Astrocyte of the spinal cord (primary cell): ENCODE results near the gene TAX1BP1.

ENCODE experiments used
- DNase-seq: peaks from one replicate; pipeline ENCODE4 v3.0.0; 2011; ENCODE audit warnings: low read depth, low spot score
- H3K4me3 ChIP-seq: 2 replicates; pipeline ENCODE4 v1.5.1; 2011; ENCODE audit warnings: low read depth, mild to moderate bottlenecking, low read length, moderate library complexity
- in situ Hi-C: cut with HindIII; loops from 2 replicates; pipeline ENCODE4 v1.10.0; 2017; ENCODE audit warnings: low sequenced_read_pairs
- TF ChIP-seq, protein P1 (sequence below): IDR thresholded peaks from 2 replicates; pipeline ENCODE4 v1.5.1; 2012; ENCODE audit warnings: low read depth, mild to moderate bottlenecking, low read length, inconsistent platforms

The TAX1BP1 gene

DNA sequence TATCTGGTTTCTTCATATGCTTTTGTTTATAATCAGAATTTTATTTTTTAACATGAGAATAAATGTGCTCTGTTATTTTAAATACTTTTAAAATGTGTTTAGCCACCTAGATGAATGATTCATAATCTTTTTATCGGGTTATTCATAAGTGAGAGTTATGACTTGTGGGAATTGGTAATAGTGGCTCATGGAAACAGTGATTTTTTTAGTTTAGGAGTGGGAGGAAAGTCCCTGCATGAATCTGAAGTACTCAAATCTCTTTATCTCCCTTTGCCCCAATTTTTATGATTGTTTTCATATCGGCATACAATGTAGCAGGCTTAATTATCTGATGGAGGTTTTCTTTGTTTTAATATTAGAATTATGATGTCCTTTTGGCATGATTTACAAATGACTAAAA is 42.9 kb downstream of the TAX1BP1 start:
- TF ChIP-seq, protein P1, sequence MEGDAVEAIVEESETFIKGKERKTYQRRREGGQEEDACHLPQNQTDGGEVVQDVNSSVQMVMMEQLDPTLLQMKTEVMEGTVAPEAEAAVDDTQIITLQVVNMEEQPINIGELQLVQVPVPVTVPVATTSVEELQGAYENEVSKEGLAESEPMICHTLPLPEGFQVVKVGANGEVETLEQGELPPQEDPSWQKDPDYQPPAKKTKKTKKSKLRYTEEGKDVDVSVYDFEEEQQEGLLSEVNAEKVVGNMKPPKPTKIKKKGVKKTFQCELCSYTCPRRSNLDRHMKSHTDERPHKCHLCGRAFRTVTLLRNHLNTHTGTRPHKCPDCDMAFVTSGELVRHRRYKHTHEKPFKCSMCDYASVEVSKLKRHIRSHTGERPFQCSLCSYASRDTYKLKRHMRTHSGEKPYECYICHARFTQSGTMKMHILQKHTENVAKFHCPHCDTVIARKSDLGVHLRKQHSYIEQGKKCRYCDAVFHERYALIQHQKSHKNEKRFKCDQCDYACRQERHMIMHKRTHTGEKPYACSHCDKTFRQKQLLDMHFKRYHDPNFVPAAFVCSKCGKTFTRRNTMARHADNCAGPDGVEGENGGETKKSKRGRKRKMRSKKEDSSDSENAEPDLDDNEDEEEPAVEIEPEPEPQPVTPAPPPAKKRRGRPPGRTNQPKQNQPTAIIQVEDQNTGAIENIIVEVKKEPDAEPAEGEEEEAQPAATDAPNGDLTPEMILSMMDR, result no peak
- DNase-seq, result no peak
- in situ Hi-C loops, result no loop called here
- no peak overlapping the region for H3K4me3 ChIP-seq

DNA sequence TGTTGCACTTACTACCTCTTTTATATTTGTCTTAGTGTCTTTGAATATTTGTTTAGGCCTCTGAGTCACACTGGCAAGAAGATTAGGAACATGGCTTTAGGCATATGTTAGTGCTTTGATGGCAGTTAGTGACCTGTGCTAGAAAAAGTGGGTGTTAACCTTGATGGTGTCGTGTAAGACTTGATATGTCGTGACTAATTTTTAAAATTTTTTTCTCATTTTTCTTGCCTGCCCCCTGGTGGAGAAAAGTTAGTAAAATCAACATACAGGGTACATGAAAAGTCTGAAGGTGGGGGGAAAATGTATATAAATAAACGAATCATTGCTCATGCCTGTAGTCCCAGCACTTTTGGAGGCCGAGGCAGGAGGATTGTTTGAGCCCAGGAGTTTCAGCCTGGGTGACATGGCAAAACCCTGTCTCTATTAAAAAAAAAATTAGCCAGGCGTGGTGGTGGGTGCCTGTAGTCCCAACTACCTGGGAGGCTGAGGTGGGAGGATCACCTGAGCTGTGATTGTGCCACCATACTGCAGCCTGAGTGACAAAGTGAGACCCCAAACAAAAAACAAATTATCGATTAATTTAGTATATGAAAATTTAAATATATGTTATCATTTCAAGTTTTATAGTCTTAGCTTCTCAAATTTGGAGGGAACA is 44.6 kb downstream of the TAX1BP1 start:
- in situ Hi-C loops, result no loop called here
- no peak overlapping the region for H3K4me3 ChIP-seq
- TF ChIP-seq, protein P1, result peak; percentile 62
- peak; percentile 69 for DNase-seq

DNA sequence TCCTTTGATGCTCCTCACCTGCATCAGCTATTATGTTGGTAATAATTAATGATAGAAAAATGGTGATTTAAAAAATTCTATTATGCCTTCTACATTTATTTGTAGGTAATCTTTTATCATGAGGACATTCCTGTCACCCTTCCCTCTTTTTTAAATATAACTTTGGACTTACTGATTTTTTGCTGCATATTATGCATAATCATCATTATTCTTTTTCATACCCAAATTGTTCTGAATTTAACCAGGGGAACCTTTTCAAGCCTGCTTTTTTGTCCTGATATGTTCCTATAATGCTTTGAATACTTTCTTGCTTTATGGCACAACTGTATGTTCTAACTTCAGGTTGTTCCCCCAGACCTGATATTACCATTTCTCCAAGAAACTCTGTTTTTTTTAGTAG is 48.5 kb downstream of the TAX1BP1 start:
- in situ Hi-C loops, result no loop called here
- TF ChIP-seq, protein P1, result no peak
- no peak for DNase-seq
- no peak overlapping the region for H3K4me3 ChIP-seq

DNA sequence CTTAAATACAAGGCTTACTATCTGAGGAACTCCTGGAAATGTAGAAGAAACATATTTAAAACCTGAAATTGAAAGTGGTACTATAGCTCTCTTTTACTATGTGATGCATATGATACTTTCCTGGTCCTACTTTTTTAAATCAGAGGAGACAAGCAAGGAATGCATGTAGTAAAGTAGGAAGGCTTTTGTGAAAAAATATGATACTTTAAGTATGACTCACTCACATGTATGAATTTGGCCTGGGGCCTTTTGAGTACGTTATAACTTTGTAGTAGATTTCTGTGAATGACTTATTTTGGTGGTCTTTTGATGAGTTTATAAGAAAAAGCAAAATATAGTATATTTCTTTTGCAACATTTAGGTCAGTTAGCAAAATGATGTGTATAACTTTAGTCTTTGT is 53.8 kb downstream of the TAX1BP1 start:
- TF ChIP-seq, protein P1, result no peak
- peak; percentile 29 for DNase-seq
- no peak overlapping the region for H3K4me3 ChIP-seq
- in situ Hi-C loops, result no loop called here

DNA sequence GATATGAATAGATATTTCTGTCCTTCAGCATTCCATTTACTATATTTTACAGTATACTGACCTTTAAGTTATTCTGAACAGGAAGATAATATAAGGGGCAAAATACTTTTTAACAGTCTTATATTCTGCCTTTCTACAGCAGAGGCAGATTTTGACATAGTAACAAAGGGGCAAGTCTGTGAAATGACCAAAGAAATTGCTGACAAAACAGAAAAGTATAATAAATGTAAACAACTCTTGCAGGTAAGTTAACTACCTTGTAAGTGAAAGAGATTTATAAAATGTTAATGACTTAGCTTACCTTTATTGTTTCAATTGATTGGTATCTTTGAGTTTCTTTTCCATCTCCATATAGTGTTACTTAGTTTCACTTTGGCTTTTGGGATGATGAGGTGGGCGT is 56.0 kb downstream of the TAX1BP1 start:
- no peak for DNase-seq
- in situ Hi-C loops, result no loop called here
- TF ChIP-seq, protein P1, result no peak

DNA sequence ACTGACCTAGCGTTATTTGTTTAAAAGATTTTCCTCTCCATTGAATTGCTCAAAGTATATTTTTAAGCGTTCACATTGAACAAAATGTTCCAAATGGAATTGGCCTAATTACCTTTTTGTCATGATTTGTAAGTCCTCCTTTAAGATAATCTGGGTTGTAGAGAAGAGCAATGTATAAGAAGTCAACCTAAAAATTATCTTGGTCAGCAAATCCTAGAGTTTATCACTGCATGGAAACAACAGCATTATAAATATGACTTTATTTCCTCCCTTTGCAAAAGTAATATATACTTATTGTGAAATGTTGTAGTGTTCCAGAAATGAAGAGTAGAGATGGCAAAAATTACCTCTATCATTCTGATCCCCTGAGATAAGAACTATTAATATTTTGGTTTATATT is 59.2 kb downstream of the TAX1BP1 start:
- no peak overlapping the region for H3K4me3 ChIP-seq
- TF ChIP-seq, protein P1, result no peak
- in situ Hi-C loops, result no loop called here
- DNase-seq, result no peak

More for the DNA sequence above, 56.0 kb downstream of the TAX1BP1 start:
- no peak overlapping the region for H3K4me3 ChIP-seq

DNA sequence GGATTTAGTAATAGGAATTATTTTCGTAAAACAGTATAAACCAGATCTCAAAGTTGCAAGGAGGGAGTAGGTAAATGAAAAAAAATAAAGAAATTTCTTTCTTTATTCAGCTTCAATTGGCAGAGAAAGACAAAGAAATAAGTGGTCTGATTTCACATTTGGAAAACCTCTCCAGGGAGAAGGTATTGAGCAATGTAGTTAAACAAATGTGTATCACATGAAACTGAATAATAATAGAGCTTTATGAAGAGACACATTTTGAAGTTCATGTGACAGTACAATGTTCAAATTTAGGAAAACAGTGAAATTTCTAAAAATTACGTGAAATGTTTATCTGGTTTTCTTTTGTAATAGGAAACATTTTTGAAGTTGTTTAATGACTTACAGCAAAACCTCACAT is 63.0 kb downstream of the TAX1BP1 start:
- in situ Hi-C loops, result no loop called here
- TF ChIP-seq, protein P1, result no peak
- H3K4me3 ChIP-seq, result no peak overlapping the region
- DNase-seq, result no peak
